Fibroblast of skin of back (primary cell): ENCODE measurements around the gene CCP110.

Source experiments
- DNase-seq: peaks from one replicate; pipeline ENCODE4 v3.0.0-alpha.2; 2013

The CCP110 gene

DNA sequence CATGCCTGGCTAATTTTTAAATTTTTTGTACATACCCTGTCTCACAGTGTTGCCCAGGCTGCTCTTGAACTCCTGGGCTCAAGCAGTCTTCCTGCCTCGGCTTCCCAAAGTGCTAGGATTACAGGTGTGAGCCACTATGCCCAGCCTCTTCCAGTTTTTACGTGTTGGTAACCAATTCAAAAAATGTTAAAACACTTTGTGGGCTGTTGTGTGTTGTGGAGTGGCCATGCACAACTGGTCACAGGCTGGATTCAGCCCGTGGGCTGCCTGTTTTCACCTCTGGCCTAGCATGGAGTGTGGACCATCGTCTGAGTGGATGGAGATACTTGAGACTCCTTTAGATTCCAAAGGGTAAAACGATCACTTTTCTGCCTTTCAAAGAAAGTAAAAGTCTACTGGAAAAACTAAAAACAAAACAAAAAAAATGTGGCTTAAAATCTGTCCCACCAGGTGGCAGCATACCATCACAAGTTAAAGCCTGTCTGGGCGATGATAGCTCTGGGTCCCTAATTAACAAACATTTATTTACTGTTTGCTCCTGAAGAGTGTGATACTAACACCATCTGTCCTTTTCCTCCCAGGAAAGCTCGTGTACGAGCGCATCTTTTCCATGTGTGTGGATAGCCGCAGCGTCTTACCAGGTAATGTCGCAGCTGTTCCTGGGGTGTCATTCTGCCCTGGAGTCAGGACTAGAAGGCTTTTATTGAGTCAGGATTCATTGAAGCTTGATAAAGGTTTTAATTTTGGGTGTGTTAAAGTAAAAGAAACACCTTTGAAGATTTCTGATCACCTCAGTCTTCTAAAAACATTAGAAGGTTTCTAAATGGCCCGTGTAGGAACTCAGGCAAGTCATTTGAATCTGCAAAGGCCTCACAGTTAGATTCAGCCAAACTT is 77.6 kb downstream of the CCP110 start:
- peak; percentile 17 for DNase-seq
